SK-N-SH (cell line): Measurements from ENCODE around the gene EGLN3. TPM values are rescaled to one million over a fixed set of nuclear protein-coding genes. Genes with fewer than 3 reads are reported as not detected.
A peak's percentile ranks its signal among the peaks of the same experiment; 100 is the strongest.

Source experiments
- CTCF ChIA-PET: fragments of 300-600, 350-600 bp; formaldehyde crosslinking; extraction: SDS; loops from one replicate; lab custom pipeline; 2021; lab: Yijun Ruan, JAX
- POLR2A ChIA-PET: fragments of 350-600 bp; sonication (Branson Sonifier 250); formaldehyde crosslinking; extraction: SDS; loops from one replicate; lab custom pipeline; 2020; ENCODE audit warnings: antibody characterized with exemption, inconsistent platforms; lab: Yijun Ruan, JAX
- DNase-seq: peaks from one replicate; pipeline ENCODE4 v3.0.0; 2012
- H2AFZ ChIP-seq: fragments of 200-600 bp; sonication (generic); 2 replicates; pipeline ENCODE4 v1.8.1; 2016; ENCODE audit warnings: antibody characterized with exemption, mild to moderate bottlenecking, low read depth
- H3F3A ChIP-seq: fragments of 200-600 bp; sonication (generic); replicated peaks from 2 replicates; pipeline ENCODE3; 2016; ENCODE audit warnings: antibody characterized with exemption, mild to moderate bottlenecking; ENCODE audit not compliant: insufficient read depth
- H3K27ac ChIP-seq, 2 experiments: fragments of 200-500 bp in 1 of 2; fragments of 200-600 bp in 1 of 2; sonication (Bioruptor generic) in 1 of 2; sonication (generic), shearing (Covaris generic) in 1 of 2; 2 replicates each; pipeline versions ENCODE4 v1.5.1 to v1.6.1; 2014 to 2016; ENCODE audit warnings: low read depth in 2 of 2, inconsistent platforms in 1 of 2, low read length in 1 of 2, mild to moderate bottlenecking in 1 of 2, mixed read lengths in 1 of 2
- H3K27me3 ChIP-seq: fragments of 200-600 bp; sonication (generic), shearing (Covaris generic); 2 replicates; pipeline ENCODE4 v1.6.1; 2016; ENCODE audit warnings: mixed run types; ENCODE audit not compliant: insufficient read depth
- H3K36me3 ChIP-seq, 2 experiments: fragments of 200-500 bp in 1 of 2; fragments of 200-600 bp in 1 of 2; sonication (Bioruptor generic) in 1 of 2; sonication (generic) in 1 of 2; replicated peaks in 1 of 2; 2 replicates each; pipeline versions ENCODE3 to v1.5.1; 2014 to 2016; ENCODE audit warnings: low read length in 1 of 2, mild to moderate bottlenecking in 1 of 2; ENCODE audit not compliant: insufficient read depth in 2 of 2, control insufficient read depth in 1 of 2
- H3K4me1 ChIP-seq, 2 experiments: fragments of 200-500 bp in 1 of 2; fragments of 200-600 bp in 1 of 2; sonication (Bioruptor generic) in 1 of 2; sonication (generic), shearing (Covaris generic) in 1 of 2; 2 replicates each; pipeline versions ENCODE4 v1.5.1 to v1.6.1; 2014 to 2016; ENCODE audit warnings: low read depth in 1 of 2, low read length in 1 of 2, mixed run types in 1 of 2; ENCODE audit not compliant: insufficient read depth in 2 of 2, control insufficient read depth in 1 of 2
- H3K4me2 ChIP-seq: fragments of 200-600 bp; sonication (generic), shearing (Covaris generic); 2 replicates; pipeline ENCODE4 v1.6.1; 2017; ENCODE audit warnings: mixed run types
- H3K4me3 ChIP-seq, 2 experiments: fragments of 200-500 bp in 1 of 2; fragments of 200-600 bp in 1 of 2; sonication (Bioruptor generic) in 1 of 2; sonication (generic), shearing (Covaris generic) in 1 of 2; 2 replicates each; pipeline versions ENCODE4 v1.5.1 to v1.8.1; 2014 to 2016; ENCODE audit warnings: low read depth in 2 of 2, inconsistent platforms in 1 of 2, low read length in 1 of 2, mild to moderate bottlenecking in 1 of 2, mixed read lengths in 1 of 2, moderate library complexity in 1 of 2
- H3K79me2 ChIP-seq: fragments of 200-600 bp; sonication (generic); 2 replicates; pipeline ENCODE4 v1.8.1; 2017; ENCODE audit warnings: mild to moderate bottlenecking; ENCODE audit not compliant: insufficient read depth
- H3K9ac ChIP-seq: fragments of 200-600 bp; sonication (generic); 2 replicates; pipeline ENCODE4 v1.6.1; 2017; ENCODE audit warnings: mixed run types
- H3K9me2 ChIP-seq: fragments of 200-600 bp; sonication (generic); 2 replicates; pipeline ENCODE4 v1.6.1; 2017; ENCODE audit warnings: mixed run types
- H3K9me3 ChIP-seq: fragments of 200-600 bp; sonication (generic); 2 replicates; pipeline ENCODE4 v1.6.1; 2017; ENCODE audit warnings: mixed run types, mild to moderate bottlenecking, moderate library complexity
- H4K20me1 ChIP-seq: fragments of 200-600 bp; sonication (generic); 2 replicates; pipeline ENCODE4 v1.6.1; 2017; ENCODE audit warnings: mild to moderate bottlenecking, mixed run types; ENCODE audit not compliant: insufficient read depth
- ELF1 ChIP-seq: IDR thresholded peaks from 2 replicates; pipeline ENCODE4 v1.4.0; 2012
- EP300 ChIP-seq, 2 experiments: IDR thresholded peaks; 2 replicates each; pipeline versions ENCODE4 v1.4.0 to v1.6.1; 2012; ENCODE audit warnings: borderline replicate concordance in 1 of 2, low read depth in 1 of 2, low read length in 1 of 2
- FOXJ3 ChIP-seq: sonication (generic); formaldehyde crosslinking; IDR thresholded peaks from 2 replicates; pipeline ENCODE4 v1.5.1; 2020; ENCODE audit warnings: mild to moderate bottlenecking, missing genetic modification reagents
- GATA2 ChIP-seq: sonication (generic); formaldehyde crosslinking; IDR thresholded peaks from 2 replicates; pipeline ENCODE4 v1.5.0; 2020; ENCODE audit warnings: mild to moderate bottlenecking, missing genetic modification reagents
- MEF2A ChIP-seq: IDR thresholded peaks from 2 replicates; pipeline ENCODE4 v1.4.0; 2012; ENCODE audit warnings: low read depth, borderline replicate concordance
- NFIC ChIP-seq: IDR thresholded peaks from 2 replicates; pipeline ENCODE4 v1.4.0; 2012; ENCODE audit warnings: borderline replicate concordance
- RAD21 ChIP-seq: IDR thresholded peaks from 2 replicates; pipeline ENCODE4 v1.6.1; 2012; ENCODE audit warnings: mild to moderate bottlenecking, low read length
- RXRA ChIP-seq: IDR thresholded peaks from 2 replicates; pipeline ENCODE4 v1.4.0; 2012; ENCODE audit warnings: low read depth, mild to moderate bottlenecking, borderline replicate concordance
- TEAD4 ChIP-seq: IDR thresholded peaks from 2 replicates; pipeline ENCODE4 v1.4.0; 2012; ENCODE audit warnings: mild to moderate bottlenecking, borderline replicate concordance; ENCODE audit not compliant: insufficient read depth
- YY1 ChIP-seq: IDR thresholded peaks from 2 replicates; pipeline ENCODE4 v1.4.0; 2012; ENCODE audit warnings: low read depth, mild to moderate bottlenecking
- whole genome bisulfite sequencing: methylation state at CpG from one replicate; pipeline ENCODE4 v1.1.6; 2017; ENCODE audit warnings: low lambda C conversion rate; 5-methylcytosine and 5-hydroxymethylcytosine counted together
- polyA plus RNA-seq, 3 experiments: library from polyadenylated mRNA; depleted of rRNA; stranded (reverse); fragments of >200 nt; gene quantifications; 2 replicates each; pipeline ENCODE4 v1.2.3, GENCODE V29; 2012
- TF ChIP-seq, protein P1 (sequence below): IDR thresholded peaks from 2 replicates; pipeline ENCODE4; 2012

Gene EGLN3
- polyA plus RNA-seq, 1 of the 3 experiments (the other 2 are of a cell fraction) = 0.31 TPM

DNA sequence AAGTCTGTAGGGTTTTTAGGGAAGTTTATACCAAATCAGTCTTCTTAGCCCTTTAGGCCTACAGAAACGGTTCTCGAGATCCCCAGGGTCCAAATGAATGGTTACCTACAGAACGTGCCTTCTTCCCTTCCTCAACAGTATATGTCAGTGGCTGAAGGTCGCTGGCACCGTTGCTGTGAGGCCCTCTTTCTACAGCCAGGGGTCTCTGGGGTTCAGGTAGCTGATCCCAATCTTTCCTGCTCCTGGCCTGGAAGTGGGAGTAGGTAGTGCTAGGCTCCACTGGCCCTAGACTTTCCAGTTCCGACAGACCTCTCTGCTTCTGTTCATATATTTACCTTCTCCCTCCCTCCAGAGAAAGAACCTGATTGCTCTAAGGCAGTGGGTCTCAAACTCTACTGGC, 6.4 kb upstream of the EGLN3 start:
- Histone ChIP-seq H4K20me1 (no peaks in the 10 kb centered on the region), H3K36me3 (no peaks in the 10 kb centered on the region), H3K9me3 (no peaks in the 10 kb centered on the region), H3K4me3 (no peak overlapping the region), H3F3A (no peaks in the 10 kb centered on the region), H3K4me1 (peaks cover 0 to 12% of the 10 kb centered on the region in 2 experiments; a peak in 2 of 4 replicates), H3K27ac (no peak overlapping the region), H3K9me2 (no peaks in the 10 kb centered on the region), H3K79me2 (no peaks in the 10 kb centered on the region), H3K9ac (no peak overlapping the region), H2AFZ (no peak overlapping the region), H3K4me2 (no peak overlapping the region), H3K27me3 (peaks cover 17% of the 10 kb centered on the region)
- TF ChIP-seq NFIC = no peak
- ChIA-PET CTCF (interaction anchor here (1.3 kb wide), 1 partner anchor 21 kb away, joined by 3 read pairs; no protein-coding TSS in a partner anchor), POLR2A (no interaction called here)
- DNase-seq = no peak
- WGBS = 48% methylated on average over 6 of the region's 6 CpGs

GRCh38 chr14:33956640-33957039, 5.8 kb upstream of the EGLN3 start:
- Histone ChIP-seq H3K4me2 (no peak overlapping the region), H3K4me1 (peaks cover under 1 to 13% of the 10 kb centered on the region in 2 experiments; a peak in 3 of 4 replicates), H3K4me3 (no peak overlapping the region), H3K9me2 (no peaks in the 10 kb centered on the region), H3K79me2 (no peaks in the 10 kb centered on the region), H3K27ac (no peak overlapping the region), H3K36me3 (no peaks in the 10 kb centered on the region), H2AFZ (no peak overlapping the region), H3K27me3 (peaks cover 23% of the 10 kb centered on the region), H4K20me1 (no peaks in the 10 kb centered on the region), H3K9ac (no peak overlapping the region), H3F3A (no peaks in the 10 kb centered on the region), H3K9me3 (no peaks in the 10 kb centered on the region)
- ChIA-PET CTCF (interaction anchor here (1.3 kb wide), 1 partner anchor 20 kb away, joined by 3 read pairs; no protein-coding TSS in a partner anchor), POLR2A (no interaction called here)
- 59% methylated on average over 2 of the region's 2 CpGs for WGBS
- no peak for DNase-seq
- no peak for TF ChIP-seq NFIC
- TF ChIP-seq MEF2A = no peak
- TF ChIP-seq RXRA = no peak

DNA sequence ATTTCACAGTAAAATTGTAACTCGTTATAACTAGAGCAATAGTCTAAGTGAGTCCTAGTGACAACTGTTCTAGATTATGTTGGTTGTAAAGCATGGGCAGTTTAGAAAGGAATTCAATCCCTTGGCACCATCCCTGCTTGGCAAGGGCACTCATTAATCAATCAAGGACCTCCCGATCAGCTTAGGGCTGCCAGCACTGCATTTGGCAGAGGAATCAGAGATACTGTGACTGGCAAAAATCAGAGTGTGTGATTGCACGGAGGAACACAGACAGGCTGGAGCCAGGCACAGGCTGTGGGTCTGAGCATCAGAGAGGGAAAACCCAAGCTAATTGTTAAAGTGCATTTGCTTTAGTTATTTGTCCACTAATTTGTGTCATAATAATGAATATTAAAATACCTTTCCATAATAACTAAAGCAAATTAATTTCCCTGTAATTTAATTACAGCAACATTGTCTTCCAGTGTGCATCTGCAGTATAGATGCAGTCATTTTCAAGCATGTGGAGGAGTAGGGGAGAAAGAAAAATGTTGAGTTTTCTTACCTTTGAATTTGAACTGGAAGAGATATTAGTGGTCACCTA, 3.2 kb upstream of the EGLN3 start:
- ChIA-PET CTCF (no interaction called here), POLR2A (no interaction called here)
- H3K79me2 ChIP-seq = no peaks in the 10 kb centered on the region
- H3K27me3 ChIP-seq = peaks cover 38% of the 10 kb centered on the region
- H3K4me3 ChIP-seq = no peak overlapping the region
- peaks cover 5 to 21% of the 10 kb centered on the region in 2 experiments; a peak in 3 of 4 replicates for H3K4me1 ChIP-seq
- WGBS = 19% methylated on average over 3 of the region's 3 CpGs
- DNase-seq = peak; percentile 67
- no peaks in the 10 kb centered on the region for H4K20me1 ChIP-seq
- no peak overlapping the region for H3K9ac ChIP-seq
- H3F3A ChIP-seq = no peaks in the 10 kb centered on the region
- no peaks in the 10 kb centered on the region for H3K36me3 ChIP-seq
- H2AFZ ChIP-seq = no peak overlapping the region
- H3K9me3 ChIP-seq = no peaks in the 10 kb centered on the region
- TF ChIP-seq GATA2 (CRISPR knock-in tag) = peak; percentile 29; the same call in 1 of the 2 replicates
- TF ChIP-seq YY1 = no peak
- peak; percentile 47; the same call in 1 of the 2 replicates for TF ChIP-seq FOXJ3 (CRISPR knock-in tag)
- TF ChIP-seq RAD21 = peak; percentile 15; the same call in 1 of the 2 replicates
- TF ChIP-seq TEAD4 = no peak
- TF ChIP-seq EP300 (IDR thresholded peaks at IDR 0.05; ENCODE audit: borderline replicate concordance in 1 of 2, low read depth in 1 of 2, low read length in 1 of 2) = peak in 1 of 2 experiments; percentile 49; a peak in 2 of 4 replicates
- TF ChIP-seq ELF1 = no peak
- TF ChIP-seq, protein P1, sequence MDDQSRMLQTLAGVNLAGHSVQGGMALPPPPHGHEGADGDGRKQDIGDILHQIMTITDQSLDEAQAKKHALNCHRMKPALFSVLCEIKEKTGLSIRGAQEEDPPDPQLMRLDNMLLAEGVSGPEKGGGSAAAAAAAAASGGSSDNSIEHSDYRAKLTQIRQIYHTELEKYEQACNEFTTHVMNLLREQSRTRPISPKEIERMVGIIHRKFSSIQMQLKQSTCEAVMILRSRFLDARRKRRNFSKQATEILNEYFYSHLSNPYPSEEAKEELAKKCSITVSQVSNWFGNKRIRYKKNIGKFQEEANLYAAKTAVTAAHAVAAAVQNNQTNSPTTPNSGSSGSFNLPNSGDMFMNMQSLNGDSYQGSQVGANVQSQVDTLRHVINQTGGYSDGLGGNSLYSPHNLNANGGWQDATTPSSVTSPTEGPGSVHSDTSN = 0 out of 2 replicates have a peak, but pooled peaks have one; percentile 21
- TF ChIP-seq, all 33 proteins: peak for 5
- H3K9me2 ChIP-seq = no peaks in the 10 kb centered on the region
- H3K4me2 ChIP-seq = no peak overlapping the region
- H3K27ac ChIP-seq = peak overlapping the region in 1 of 2 experiments; percentile 19; a peak in 1 of 4 replicates
